ENCODE results near the gene DHX32.

DNA sequence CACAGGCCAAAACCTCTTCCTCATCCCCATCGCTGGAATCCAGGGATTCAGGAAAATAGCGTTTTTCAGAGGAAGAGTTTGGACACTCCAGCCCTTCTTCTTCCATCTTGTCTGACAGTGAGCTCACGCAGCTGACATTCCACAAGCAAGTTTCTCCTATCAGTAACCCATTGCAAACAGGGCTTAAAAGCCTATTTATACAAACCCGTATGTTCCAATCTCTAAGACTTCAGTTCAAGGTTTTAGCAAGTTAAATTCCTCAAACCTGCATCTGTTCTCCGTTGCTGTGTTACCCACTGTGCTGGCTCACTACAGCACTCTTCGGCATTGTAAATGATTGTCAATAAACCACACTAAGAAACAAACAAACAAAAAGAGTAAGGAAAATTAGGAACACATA, 373 bp downstream of the DHX32 start:
- TF ChIP-seq, protein P1, sequence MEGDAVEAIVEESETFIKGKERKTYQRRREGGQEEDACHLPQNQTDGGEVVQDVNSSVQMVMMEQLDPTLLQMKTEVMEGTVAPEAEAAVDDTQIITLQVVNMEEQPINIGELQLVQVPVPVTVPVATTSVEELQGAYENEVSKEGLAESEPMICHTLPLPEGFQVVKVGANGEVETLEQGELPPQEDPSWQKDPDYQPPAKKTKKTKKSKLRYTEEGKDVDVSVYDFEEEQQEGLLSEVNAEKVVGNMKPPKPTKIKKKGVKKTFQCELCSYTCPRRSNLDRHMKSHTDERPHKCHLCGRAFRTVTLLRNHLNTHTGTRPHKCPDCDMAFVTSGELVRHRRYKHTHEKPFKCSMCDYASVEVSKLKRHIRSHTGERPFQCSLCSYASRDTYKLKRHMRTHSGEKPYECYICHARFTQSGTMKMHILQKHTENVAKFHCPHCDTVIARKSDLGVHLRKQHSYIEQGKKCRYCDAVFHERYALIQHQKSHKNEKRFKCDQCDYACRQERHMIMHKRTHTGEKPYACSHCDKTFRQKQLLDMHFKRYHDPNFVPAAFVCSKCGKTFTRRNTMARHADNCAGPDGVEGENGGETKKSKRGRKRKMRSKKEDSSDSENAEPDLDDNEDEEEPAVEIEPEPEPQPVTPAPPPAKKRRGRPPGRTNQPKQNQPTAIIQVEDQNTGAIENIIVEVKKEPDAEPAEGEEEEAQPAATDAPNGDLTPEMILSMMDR (IDR thresholded peaks at IDR 0.05 in 4 of 5, conservative IDR thresholded peaks at IDR 0.05 in 1 of 5): no peak
- no peak for TF ChIP-seq POLR2A (IDR thresholded peaks at IDR 0.05)

All from gastrocnemius medialis (tissue), 4 donors.